Colonic mucosa (tissue), 4 donors: Measurements from ENCODE around the gene ALG13. TPM values are rescaled to one million over a fixed set of nuclear protein-coding genes. Genes with fewer than 3 reads are reported as not detected.
"Not testable (repeated sequence)": the region's sequence is repeated elsewhere in the genome, so short reads cannot be mapped to it uniquely, and the experiment has no call there.

Experiments
- DNase-seq: peaks from one replicate; pipeline ENCODE4 v3.0.0-alpha.2; 2020
- H3K27ac ChIP-seq: fragments of 200-600 bp; one replicate; pipeline ENCODE4 v1.8.0; 2021
- H3K27me3 ChIP-seq: fragments of 200-600 bp; one replicate; pipeline ENCODE4 v1.8.0; 2021
- H3K36me3 ChIP-seq: fragments of 200-600 bp; one replicate; pipeline ENCODE4 v1.8.0; 2021
- H3K4me1 ChIP-seq: fragments of 200-600 bp; one replicate; pipeline ENCODE4 v1.8.0; 2021; ENCODE audit warnings: mild to moderate bottlenecking
- H3K4me3 ChIP-seq: fragments of 200-600 bp; one replicate; pipeline ENCODE4 v1.8.0; 2021
- H3K9ac ChIP-seq, 2 donors: one replicate each; pipeline ENCODE4 v1.7.0; 2013; ENCODE audit warnings: control low read depth in 2 of 2, low read depth in 2 of 2, low read length in 2 of 2
- H3K9me3 ChIP-seq: fragments of 200-600 bp; one replicate; pipeline ENCODE4 v1.8.0; 2021
- intact Hi-C: fragments of 100-400 bp; cut with DNase I; formaldehyde crosslinking; loops from one replicate; pipeline ENCODE4 v1.14.1; 2022
- total RNA-seq, 2 donors: library from RNA; stranded (reverse); fragmentation: NEBNext Ultra II Directional in 1 of 2; extraction: Animal tissue kit (Norgen Biotek cat#: 25700) in 1 of 2; gene quantifications; one replicate each; pipeline ENCODE4 v1.2.1, GENCODE V29; 2021
- TF ChIP-seq, protein P1 (sequence below): fragments of 200-600 bp; IDR thresholded peaks from one replicate; pipeline ENCODE4 v1.8.0; 2022; ENCODE audit warnings: antibody characterized with exemption, mild to moderate bottlenecking
- donor health status: healthy.
- donor health status: DM: no; HTN: no; CAD: no.
- donor health status: DM: no; HTN: no; CAD: no.

Gene ALG13
- 10 to 100 TPM; 50.3 to 51.7 TPM for total RNA-seq

DNA sequence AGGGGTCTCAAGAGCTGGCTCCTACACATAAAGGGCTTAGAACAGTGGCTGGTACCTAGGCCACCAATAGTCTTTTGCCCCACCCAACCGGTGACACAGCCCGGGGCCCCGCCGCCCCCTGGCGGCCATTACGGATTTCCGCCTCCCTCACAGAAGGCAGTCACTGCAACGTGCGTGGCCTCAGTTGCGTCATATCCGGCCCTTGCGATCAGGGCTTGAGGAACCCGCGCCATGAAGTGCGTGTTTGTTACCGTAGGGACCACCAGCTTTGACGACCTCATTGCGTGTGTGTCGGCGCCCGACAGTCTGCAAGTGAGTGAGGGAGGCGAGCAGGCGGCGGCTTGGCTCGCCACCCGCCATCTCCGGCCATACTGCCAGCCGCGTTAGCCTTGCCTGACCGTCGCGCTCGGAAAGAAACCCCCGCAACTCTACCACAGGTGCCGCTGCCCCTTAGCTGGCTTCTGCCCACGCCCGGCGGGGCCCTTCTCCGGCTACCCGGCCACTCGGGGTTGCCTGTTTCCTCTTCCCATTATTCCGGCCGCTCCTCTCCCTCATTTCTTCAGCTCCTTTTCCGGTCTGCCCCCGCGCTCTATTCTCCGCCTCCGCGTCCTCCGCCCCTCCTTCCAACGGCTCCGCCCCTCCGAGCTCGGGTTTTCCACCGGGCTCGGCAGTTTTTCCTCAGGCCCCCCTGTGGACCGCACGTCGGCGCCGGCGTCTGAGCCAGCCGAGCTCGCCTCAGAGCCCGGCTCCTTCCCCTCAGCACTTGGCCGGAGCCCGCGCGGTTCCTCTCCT is at the start of gene ALG13:
TSS of gene ALG13 (plus strand) at position 183 of the 792 bp plus-strand sequence. CDS start at position 232, 49 bp downstream.
- peak within 1 kb of the TSS; percentile 94 for H3K27ac ChIP-seq
- intact Hi-C loops: no loop called here
- TF ChIP-seq, protein P1, sequence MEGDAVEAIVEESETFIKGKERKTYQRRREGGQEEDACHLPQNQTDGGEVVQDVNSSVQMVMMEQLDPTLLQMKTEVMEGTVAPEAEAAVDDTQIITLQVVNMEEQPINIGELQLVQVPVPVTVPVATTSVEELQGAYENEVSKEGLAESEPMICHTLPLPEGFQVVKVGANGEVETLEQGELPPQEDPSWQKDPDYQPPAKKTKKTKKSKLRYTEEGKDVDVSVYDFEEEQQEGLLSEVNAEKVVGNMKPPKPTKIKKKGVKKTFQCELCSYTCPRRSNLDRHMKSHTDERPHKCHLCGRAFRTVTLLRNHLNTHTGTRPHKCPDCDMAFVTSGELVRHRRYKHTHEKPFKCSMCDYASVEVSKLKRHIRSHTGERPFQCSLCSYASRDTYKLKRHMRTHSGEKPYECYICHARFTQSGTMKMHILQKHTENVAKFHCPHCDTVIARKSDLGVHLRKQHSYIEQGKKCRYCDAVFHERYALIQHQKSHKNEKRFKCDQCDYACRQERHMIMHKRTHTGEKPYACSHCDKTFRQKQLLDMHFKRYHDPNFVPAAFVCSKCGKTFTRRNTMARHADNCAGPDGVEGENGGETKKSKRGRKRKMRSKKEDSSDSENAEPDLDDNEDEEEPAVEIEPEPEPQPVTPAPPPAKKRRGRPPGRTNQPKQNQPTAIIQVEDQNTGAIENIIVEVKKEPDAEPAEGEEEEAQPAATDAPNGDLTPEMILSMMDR: peak; percentile 81
- no peaks in the 10 kb centered on the region for H3K36me3 ChIP-seq
- peak within 1 kb of the TSS; percentile 78 for H3K4me3 ChIP-seq
- H3K4me1 ChIP-seq: no peaks in the 10 kb centered on the region
- DNase-seq: peak; percentile 92
- peak within 1 kb of the TSS; percentile 84 to 95 for H3K9ac ChIP-seq
- H3K27me3 ChIP-seq: no peaks in the 10 kb centered on the region
- H3K9me3 ChIP-seq: no peaks in the 10 kb centered on the region

DNA sequence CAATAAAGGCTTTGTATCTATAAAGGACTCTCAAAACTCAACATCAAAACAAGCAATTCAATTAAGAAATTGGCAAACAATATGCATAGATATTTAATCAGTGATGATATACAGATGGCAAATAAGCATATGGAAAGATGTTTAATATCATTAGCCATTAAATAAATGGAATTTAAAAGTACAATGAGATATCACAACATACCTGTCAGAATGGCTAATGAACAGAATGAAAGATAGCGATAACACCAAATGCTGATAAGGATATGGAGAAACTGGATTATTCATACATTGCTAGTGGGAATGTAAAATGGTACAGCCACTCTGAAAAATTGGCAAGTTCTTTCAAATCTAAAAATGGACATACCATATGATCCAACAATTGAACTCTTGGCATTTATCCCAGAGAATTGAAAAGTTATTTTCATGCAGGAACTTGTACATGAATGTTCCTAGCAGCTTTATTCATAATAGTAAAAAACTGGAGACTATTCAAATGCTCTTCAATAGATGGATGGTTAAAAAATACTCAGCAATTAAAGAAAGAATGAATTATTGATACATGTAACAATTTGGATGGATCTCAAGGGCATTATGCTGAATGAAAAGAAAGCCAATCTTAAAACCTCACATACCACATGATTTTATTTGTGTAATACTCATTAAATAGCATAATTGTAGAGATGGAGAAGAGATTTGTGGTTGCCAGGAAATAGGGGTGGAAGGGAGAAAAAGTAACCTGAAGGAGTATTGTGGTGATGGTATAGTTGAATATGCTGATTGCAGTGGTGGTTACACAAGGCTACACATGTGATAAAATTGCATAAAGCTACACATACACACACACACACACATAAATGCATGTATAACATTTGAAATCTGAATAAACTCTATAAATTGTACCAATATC is 45.9 kb upstream of the ALG13 start:
- TF ChIP-seq, protein P1: no peak
- H3K36me3 ChIP-seq: no peaks in the 10 kb centered on the region
- no peaks in the 10 kb centered on the region for H3K9me3 ChIP-seq
- DNase-seq: no peak
- no peak overlapping the region for H3K9ac ChIP-seq
- H3K27ac ChIP-seq: no peak overlapping the region
- no peak overlapping the region for H3K4me3 ChIP-seq
- no peaks in the 10 kb centered on the region for H3K27me3 ChIP-seq
- no peaks in the 10 kb centered on the region for H3K4me1 ChIP-seq
- intact Hi-C loops: no loop called here

DNA sequence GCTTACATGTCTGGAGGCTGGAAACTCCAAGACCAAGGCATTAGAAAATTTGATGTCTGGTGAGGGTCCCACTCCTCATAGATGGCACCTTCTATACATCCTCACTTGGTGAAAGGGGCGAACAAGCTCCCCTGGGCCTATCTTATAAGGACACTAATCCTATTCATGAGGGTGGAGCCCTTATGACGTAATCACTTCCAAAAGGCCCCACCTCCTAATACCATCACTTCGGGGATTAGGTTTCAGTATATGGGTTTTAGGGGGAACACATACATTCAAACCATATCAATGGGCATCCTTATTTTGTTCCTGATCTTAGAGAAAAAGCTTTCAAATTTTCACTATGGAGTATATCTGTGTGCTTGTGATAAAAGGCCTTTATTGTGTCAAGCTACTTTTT is 39.0 kb upstream of the ALG13 start:
- TF ChIP-seq, protein P1: no peak
- Histone ChIP-seq H3K4me1 (no peaks in the 10 kb centered on the region), H3K27me3 (no peaks in the 10 kb centered on the region), H3K9me3 (no peaks in the 10 kb centered on the region), H3K27ac (no peak overlapping the region), H3K36me3 (no peaks in the 10 kb centered on the region), H3K9ac (no peak overlapping the region), H3K4me3 (no peak overlapping the region)
- no peak for DNase-seq
- intact Hi-C loops: no loop called here

DNA sequence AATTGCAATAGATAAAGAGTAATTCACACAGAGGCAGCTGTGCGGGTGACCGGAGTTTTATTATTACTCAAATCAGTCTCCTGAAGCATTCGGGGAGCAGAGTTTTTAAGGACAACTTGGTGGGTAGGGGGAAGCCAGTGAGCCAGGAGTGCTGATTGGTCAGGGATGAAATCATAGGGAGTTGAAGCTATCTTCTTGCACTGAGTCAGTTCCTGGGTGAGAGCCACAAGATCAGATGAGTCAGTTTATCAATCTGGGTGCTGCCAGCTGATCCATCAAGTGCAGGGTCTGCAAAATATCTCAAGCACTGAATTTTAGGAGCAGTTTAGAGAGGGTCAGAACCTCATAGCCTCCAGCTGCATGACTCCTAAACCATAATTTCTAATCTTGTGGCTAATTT is 35.8 kb upstream of the ALG13 start:
- H3K9ac ChIP-seq, DNase-seq, H3K4me1 ChIP-seq, H3K4me3 ChIP-seq, intact Hi-C loops, H3K9me3 ChIP-seq, H3K27me3 ChIP-seq, H3K27ac ChIP-seq, H3K36me3 ChIP-seq: not testable (repeated sequence)

- TF ChIP-seq, protein P1: no peak
- no peaks in the 10 kb centered on the region for H3K4me1 ChIP-seq
- intact Hi-C loops: no loop called here
- H3K36me3 ChIP-seq: no peaks in the 10 kb centered on the region
- no peak overlapping the region for H3K27ac ChIP-seq
- no peak for DNase-seq
- no peaks in the 10 kb centered on the region for H3K9me3 ChIP-seq
- H3K4me3 ChIP-seq: no peak overlapping the region
- no peak overlapping the region for H3K9ac ChIP-seq
- H3K27me3 ChIP-seq: no peaks in the 10 kb centered on the region
These were observed 35.4 kb upstream of the ALG13 start for GRCh38 chrX:111645607-111646006.
